HG03432 (cell line): ENCODE results near the gene SERHL2.
"Not testable (repeated sequence)": the region's sequence is repeated elsewhere in the genome, so short reads cannot be mapped to it uniquely, and the experiment has no call there.

Experiments
- ATAC-seq: cut with Tn5 transposase; IDR thresholded peaks from one replicate; pipeline ENCODE4 v1.9.1; 2021; ENCODE audit warnings: mild to moderate bottlenecking, moderate library complexity; ENCODE audit not compliant: unreplicated experiment

The SERHL2 gene

DNA sequence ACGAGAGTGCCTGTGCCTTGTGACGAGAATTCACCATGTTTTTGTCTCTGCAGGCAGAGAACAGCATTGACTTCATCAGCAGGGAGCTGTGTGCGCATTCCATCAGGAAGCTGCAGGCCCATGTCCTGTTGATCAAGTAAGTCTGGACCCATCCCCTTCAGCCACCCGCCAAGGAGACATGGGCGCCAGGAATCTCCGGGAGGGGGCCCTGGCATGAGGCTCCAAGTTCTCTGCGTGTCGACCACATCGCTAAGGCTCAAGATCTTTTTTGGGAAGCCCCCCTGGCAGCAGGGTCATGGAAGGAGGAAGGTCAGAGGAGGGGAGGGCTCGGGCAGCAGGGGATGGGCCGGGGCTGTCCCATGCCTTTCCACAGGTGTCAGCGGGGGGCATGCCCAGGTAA lies 17.3 kb downstream of the SERHL2 start:
- not testable (repeated sequence) for ATAC-seq

DNA sequence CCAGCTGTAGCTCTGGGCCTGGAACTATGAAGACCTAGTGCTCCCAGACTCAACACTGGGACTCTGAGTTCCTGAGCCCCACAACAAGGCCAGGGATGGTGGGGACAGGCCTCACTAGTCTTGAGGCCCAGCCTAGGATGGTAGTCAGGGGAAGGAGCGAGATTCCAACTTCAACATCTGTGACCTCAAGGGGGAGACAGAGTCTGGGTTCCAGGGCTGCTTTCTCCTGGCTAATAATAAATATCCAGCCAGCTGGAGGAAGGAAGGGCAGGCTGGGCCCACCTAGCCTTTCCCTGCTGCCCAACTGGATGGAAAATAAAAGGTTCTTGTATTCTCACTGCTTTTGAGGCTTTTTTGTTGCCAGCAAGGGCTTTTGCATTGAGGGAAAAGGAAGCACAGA lies 20.3 kb downstream of the SERHL2 start:
- not testable (repeated sequence) for ATAC-seq

DNA sequence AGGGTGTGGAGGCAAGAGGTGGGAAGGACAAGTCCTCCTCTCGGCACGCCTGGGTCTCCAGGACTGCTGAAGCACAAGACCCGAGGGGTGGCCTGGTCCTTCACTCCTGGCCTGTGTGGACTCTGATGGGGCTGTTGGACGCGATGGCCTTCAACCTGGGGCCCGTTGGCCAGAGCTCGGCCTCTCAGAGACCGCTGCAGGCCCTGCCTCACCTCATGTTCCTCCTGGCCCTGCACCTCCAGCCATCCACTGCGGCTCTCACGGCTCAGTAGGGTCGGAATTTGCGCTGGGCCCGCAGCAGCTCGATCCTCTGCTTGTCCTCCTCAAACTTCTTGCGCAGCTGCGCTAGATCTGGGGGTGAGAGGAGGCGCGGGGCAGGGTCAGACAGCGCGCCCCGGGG lies 20.7 kb downstream of the SERHL2 start:
- ATAC-seq, result not testable (repeated sequence)

DNA sequence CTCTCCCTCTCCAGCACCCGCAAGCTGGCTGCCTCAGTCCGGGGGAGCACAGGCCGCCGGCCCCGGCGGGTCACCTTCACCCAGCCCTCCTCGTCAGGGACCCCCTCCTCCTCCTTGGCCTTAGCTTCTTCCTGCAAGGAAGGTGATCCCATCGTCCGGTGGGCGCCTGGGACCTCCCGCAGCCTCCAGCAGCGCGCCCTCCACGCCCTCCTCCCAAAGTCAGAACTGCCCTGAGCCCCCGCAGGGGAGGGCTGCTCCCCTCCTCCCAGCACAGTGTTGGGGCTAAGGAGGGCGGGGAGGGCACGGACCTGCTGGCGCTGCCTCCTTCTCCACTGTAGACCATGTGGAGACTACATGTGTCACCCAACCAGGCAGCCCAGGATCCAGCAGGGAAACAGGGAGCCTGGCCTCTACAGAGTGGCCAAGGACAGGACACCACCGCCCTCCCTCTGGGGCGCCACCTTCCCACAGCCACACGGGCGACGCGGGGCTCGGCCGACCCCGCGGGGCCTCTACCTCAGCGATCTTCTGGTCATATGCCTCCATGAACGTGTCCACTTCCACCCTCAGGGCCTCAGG lies 22.3 kb downstream of the SERHL2 start:
- not testable (repeated sequence) for ATAC-seq

DNA sequence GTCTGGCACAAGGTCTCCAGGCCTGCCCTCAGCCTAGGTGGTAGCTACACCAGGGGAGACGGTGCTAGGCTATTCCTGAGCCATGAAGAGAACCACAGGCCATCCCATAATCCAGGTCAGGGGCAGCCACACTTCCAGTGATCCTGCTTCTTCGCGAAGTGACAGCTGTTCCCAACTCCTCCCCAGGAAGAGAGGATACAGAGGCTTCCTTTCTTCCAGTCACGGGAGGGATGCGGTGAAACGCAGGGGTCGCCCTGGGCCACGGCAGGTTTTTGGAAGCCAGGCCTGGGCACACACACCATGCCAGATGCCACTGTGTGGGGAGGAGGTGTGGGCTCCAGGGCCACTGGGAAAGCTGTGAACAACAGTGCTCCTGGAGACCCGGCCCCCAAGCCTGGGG lies 23.4 kb downstream of the SERHL2 start:
- not testable (repeated sequence) for ATAC-seq

DNA sequence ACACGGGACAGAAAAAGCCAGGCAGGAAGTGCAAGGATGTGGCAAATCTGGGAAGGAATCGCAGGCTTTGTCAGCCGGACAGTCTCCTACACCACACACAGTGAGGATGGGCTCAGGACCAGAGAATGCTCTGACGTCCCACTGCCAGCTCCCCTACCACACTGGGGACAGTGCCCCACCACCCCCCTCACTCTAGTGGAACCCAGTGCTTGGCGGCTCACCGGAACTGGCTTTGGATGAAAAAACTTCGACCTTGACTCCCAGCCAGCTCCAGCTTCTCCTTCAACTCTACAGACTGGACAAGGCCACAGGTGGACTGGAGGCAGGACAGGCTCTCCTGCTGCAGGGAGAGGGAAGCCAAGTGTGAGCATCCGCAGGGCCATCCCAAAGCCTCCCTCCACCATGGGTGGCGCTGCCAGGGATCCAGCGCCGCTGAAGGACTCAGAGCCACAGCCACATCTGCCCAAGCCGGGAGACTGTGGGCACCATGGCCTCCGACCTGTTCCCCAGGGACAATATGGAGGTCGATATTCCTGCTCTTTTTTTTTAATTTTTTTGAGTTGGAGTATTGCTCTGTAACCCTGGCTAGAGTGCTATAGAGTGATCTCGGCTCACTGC lies 24.0 kb downstream of the SERHL2 start:
- ATAC-seq, result no peak

DNA sequence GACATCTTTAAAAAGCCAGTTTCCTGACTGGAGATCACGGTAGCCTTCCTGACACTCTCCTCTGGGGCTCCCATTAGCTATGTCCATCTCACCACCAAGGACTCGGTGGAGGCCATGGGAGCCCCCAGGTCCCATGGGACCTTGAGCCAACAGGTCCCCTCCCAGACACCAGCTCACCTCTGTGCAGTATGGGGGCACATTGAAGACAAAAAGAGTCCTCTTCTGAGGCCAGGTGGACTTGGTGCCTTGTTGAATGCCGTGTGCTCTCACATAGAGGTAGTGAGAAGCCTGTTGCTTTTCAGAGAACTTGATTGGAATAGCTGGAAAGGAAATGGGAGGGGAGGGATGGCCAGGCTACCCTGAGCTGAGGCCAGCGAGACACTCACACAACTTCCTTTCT lies 26.3 kb downstream of the SERHL2 start:
- not testable (repeated sequence) for ATAC-seq

DNA sequence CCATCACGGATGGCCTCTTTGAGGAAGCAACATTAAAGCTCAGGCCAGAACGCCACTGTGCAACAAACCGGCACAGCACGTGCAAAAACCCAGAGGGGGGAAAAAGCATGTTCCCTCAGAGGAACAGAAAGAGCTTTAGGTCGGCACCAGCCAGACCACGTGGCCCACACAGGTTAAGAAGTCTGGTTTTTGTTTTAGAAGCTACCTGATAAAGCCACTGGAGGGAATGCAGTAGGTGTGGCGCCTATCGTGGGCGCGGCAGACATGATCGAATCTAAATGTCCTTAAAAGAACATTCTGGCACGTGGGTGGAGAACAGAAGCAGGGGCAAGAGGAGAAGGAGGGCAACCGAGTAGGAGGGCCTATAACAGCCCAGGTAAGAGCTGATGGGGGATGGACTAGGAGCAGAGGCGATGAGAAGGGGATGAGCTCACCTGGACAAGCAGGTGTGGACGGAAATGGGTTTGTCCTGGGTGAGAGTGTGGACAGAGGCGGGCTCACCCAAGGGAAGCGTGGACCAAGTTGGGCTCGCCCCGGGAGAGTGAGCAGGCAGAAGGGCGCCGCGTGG lies 27.5 kb downstream of the SERHL2 start:
- ATAC-seq, result peak; percentile 25

DNA sequence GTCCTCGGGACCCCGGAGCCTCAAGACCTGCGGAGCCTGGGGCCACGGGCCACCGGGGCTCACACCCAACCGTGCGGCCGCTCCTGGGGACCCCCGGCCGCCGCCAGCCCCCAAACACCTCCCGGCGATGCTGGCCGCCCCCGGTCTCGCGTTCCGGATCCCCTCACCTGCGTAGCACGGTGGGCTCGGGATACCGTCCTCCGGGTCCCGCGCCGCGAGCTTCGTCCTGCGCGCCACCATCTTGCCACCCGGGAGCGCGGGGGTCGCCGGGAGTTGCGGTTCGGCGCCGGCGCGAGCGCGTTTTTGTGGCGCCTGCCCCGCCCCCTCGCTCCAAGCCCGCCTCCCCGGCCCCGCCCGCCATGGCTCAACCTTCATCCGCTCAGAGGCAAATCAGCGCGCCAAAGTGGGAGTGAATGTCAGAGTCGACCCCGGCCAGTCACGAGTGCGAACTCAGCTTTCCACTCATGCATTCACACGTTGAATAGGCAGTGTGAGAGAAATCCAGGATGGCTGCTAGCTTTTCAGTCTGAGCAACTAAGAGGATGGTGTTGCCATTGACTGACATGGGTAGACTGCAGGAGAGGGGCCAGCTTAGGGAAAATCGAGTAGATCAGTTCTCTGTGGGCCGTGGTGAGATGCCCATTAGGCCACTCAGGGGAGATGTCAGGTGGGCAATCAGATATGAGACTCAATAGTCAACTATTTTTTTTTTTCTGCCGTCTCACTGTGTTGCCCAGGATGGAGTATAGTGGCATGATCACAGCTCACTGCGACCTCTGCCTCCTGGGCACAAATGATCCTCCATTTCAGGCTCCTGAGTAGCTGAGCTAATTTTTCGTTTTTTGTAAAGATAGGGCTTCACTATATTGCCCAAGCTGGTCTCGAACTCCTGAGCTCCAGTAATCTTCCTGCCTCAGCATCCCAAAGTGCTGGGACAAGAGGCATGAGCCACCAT lies 28.3 kb downstream of the SERHL2 start:
- peak; percentile 60 for ATAC-seq

DNA sequence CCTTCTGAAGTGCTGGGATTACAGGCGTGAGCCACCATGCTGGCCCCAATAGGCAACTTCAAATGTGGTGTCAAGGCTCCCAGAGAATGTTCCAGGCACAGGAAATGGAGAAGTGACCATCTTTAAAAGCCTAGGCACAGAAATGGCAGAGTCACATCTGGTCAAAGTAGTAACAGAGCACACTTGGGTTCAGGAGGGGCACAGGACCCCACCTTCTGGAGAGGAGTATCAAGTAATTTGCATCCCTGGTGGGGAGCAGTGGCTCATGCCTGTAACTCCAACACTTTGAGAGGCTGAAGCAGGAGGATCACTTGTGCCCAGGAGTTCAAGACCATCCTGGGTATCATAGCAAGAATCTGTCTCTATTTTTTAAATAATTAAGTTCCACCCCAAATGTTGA lies 29.2 kb downstream of the SERHL2 start:
- no peak for ATAC-seq

DNA sequence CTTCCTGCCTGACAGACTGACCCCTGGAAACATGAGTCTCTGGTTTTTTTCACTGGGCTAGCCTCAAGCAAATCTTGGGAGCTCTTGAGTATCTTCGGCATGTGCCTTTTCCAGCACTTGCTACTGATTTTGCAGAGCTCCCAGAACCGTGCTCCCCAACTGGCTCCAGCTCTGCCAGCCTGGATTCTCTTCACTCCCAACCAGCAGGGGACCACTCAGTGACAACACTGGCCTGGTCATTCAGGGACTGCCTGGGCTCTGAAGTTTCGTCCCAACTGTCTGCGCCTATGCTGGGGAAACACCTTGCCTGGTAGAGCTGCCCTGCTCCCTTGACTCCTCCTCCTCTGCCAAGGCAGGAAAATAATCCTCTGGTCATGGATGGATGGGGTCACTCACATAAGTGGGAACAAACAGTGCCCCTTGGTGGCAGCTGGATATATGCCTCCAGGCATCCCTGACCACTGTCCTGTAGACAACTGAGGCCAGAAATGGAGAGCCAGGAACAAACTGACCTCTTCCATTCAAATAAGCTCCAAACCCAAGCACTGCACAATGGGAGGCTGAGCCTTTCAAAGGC lies 30.7 kb downstream of the SERHL2 start:
- ATAC-seq, result no peak

DNA sequence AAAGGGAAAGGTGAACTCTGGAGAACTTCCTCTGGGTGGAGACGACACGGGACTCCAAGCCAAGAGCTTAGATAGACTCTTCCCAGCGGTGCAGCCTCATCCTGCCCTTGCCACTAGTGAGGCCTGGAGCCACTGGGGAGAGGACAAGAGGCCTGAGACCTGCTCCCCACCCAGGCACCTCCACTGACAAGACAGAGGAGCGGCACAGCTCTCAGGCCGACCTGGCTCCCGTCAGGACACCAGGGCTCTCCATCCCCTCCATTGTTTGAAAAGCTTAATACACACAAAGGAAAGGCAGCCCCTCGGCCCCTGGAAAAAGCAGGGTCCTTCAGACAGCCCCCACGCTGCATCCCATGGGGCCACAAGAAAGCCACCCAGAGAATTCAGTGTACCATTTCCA lies 31.3 kb downstream of the SERHL2 start:
- no peak for ATAC-seq

DNA sequence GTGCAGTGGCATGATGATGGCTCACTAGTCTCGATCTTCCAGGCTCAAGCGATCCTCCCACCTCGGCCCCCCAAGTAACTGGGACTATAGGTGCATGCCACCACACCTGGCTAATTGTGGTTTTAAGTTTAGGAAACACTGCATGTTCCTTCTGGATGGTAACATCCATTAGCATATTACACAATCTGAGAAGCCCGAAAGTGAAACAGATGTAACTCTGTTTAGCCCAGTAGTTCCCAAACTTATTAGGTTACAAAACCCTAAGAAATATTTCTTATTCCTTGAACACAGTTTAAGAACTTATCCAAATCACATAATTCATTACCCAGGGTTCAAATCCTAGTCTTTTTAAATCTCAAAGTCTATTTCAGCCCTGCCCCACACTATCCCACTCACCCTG lies 32.6 kb downstream of the SERHL2 start:
- ATAC-seq, result no peak

DNA sequence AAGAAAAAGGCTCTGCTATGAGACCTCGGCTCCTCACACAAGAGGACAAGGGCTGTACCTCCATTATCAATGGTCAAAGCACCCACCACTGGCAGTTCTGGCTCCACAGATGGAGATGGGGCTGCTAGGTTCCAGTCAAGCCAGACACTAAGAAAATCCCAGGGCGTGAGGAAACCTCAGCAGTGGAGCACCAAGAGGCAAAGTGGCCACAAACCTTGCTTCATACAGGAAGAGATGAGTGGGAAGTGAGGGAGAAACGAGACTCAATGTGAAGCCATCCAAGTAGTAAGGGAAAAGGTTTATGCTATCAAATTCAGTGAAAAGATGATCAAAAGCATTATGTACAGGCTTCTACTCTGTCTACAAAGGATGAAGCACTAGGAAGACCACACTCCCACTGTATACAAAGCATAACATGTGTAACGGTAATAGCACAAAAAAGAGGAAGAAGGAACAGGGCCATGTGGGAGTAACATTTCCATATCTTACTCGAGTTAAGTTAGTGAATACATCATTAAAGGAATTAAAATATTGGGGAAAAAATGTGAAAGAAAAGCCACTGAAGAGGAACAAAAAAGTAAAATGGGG lies 33.9 kb downstream of the SERHL2 start:
- no peak for ATAC-seq

DNA sequence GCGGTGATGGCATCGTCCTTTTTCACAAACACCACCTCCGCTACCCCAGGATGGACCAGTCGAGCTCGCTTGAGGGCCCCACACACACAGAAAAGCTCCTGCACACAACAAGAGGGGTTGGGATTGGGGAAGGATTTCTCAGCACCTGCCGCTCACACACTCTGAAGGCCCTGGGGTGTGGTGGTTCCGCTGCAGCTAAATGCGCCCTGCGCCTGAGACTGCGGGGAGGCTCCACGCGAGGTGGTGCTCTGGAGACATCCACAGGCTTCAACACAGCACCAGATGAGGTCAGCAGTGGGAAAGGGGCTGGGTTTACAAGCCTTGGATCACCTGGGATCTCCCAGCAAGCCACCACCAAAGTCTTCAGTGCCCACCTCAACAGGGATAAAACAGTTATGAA lies 38.2 kb downstream of the SERHL2 start:
- ATAC-seq, result no peak

DNA sequence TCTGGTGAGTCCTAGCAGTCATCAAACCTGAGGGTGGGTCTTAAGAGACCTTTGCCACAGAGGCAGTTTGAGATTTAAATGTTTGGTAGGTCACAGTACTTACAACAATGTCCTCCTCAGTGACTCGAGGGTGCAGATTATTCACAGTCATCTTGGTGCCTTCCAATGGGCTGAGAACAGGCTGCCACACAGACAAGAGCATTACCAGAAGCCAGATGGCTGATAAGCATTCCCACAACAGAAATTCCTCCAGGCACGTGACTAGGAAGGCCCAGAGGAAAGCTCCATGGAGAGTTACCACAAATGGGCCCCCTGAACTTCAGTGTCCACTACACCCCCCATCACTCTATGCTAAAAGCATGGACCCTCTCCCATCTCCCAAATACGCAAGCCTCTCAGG lies 41.7 kb downstream of the SERHL2 start:
- no peak for ATAC-seq

DNA sequence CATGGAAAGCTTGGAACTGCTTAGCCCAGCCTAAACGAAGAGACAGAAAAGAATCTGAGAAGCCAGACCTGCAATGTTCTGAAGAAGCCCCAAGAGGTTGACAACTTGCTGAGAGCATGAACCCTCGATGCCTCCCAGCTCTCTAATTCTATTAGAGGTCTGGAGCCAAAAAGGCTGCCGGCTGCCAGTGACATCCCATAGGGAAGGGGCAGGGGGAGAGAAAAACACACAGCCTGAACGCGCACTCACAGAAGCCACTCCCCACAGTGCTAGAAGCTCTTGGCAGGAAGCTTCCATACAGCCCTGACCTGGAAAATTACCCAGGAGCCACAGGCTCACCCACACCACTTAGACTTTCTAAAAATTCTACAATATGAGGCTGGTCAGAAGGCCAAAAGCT lies 42.6 kb downstream of the SERHL2 start:
- ATAC-seq, result no peak

DNA sequence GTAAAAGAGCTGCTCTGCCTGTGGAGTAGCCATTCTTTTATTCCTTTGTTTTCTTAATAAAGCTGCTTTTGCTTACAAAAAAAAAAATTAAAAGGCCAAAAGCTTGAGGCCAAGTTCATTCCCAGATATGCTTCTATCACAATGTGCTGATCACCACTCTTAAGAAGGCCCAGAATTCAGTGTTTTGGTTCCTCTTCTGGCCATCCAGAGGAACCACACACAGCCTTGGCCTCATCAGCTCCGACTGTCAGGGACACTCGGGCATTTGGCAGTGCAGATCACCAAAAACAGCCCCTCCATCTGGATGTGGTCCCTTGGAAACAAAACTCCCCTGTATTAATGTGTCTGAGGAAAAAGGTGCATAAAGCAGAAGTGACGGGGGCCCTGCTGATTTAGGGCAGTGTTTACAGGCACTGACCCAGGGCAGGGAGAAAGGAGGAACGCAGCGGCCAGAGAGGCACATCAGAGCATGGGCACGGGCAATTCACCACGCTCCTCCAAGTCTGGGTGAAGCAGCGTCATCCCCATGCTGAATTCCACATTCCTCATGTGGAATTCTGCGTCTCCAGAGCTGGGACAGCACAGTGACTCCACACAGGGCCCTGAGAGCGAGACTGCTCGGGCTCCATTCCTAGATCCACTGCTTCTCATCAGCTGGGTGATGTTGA lies 43.2 kb downstream of the SERHL2 start:
- ATAC-seq, result no peak

DNA sequence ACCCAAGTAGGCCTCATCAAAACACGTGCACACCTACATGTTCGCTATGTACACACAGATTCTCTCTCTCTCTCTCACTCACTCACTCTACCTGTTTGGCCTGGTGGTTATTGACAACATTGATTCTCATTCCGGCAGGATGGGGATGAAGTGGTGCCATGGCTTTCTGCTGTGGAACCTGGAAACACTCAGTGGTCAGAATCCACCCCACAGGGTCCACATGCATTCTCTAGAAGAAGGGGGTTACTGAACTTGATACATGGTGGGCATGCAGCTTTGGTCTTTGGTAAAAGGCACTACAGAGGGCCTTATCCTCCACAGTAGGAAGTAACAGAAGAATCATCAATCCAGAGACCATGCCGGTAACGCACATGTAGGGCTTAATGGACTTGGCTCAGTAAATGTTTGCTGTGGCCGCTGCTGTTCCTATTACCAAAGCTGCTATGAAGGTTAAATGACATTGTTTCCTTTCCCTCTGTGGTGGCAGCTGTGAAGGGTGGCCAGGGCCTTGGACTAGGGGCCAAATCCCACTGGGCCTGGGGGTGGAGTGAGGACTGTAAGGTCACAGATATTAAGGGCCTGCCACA lies 48.2 kb downstream of the SERHL2 start:
- no peak for ATAC-seq

DNA sequence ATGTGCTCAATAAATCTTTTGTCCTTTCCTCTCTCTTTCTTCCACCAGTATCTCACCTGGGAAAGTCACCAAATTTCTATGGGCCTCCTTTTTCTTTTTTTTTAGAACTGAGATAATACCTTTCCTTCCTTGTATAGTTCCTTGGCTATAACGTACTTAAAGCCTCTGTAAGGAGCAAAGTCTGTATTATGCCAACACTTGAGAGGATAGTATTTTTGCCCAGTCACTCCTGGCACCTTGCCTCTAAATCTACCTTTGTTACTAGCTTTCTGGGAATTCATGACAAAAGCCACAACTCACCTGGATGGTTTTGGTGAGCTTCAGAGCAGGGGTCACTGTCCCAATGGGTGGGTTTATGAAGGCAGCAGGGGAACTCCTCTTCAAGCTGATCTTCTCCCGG lies 48.7 kb downstream of the SERHL2 start:
- no peak for ATAC-seq
